Measurements from ENCODE around the gene LYSMD4. TPM values are rescaled to one million over a fixed set of nuclear protein-coding genes. Genes with fewer than 3 reads are reported as not detected.
"Not testable (repeated sequence)": the region's sequence is repeated elsewhere in the genome, so short reads cannot be mapped to it uniquely, and the experiment has no call there.

The LYSMD4 gene
- total RNA-seq, 1 donor from 2014 or later = 10.6 TPM

DNA sequence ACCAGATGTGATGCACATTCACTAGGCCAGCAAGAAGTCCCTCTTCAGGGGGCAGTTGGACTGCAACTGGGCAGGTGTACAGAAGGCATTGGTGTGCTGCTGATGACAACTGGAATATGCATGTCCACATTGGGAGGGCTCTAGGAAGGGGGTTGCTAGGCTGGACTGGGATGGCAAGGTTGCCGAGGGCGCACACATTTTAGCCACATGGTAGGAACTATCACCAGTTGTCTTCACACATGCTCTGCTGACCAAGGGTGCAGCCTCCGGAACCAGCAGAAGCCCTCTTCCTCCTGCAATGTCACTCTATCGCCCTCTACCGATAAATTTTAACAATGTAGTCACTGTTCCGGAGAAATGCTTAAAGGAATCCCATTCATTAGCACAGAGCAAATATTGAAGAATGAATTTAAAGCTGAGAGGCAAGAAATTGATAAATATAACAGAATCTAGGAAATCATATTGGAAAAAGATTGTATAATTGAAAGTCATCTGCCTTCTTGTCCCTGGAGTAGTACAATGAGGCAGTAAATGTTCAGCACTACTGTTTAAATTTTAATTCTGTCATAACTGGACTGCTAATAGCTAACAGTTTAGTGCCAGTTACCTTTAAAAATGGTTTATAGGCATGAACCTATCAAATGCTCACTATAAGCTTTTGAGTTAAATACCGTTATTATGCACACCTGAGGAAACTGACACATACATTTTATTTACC is 22.6 kb upstream of the LYSMD4 start:
- Histone ChIP-seq H3K4me3 (no peak overlapping the region), H3K27me3 (ENCODE audit: low read depth) (no peaks in the 10 kb centered on the region), H3K9me3 (no peaks in the 10 kb centered on the region), H3K27ac (no peak overlapping the region), H3K4me1 (no peaks in the 10 kb centered on the region), H3K36me3 (no peaks in the 10 kb centered on the region)
- ATAC-seq (peak; percentile 83 to 85), DNase-seq (peak; percentile 57)
- TF ChIP-seq, protein P1, sequence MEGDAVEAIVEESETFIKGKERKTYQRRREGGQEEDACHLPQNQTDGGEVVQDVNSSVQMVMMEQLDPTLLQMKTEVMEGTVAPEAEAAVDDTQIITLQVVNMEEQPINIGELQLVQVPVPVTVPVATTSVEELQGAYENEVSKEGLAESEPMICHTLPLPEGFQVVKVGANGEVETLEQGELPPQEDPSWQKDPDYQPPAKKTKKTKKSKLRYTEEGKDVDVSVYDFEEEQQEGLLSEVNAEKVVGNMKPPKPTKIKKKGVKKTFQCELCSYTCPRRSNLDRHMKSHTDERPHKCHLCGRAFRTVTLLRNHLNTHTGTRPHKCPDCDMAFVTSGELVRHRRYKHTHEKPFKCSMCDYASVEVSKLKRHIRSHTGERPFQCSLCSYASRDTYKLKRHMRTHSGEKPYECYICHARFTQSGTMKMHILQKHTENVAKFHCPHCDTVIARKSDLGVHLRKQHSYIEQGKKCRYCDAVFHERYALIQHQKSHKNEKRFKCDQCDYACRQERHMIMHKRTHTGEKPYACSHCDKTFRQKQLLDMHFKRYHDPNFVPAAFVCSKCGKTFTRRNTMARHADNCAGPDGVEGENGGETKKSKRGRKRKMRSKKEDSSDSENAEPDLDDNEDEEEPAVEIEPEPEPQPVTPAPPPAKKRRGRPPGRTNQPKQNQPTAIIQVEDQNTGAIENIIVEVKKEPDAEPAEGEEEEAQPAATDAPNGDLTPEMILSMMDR (IDR thresholded peaks at IDR 0.05) = peak; percentile 78
- intact Hi-C loops (cut with DNase I) = loop anchor here (10.0 kb wide), 1 partner anchor 481 kb away; no protein-coding TSS in a partner anchor

DNA sequence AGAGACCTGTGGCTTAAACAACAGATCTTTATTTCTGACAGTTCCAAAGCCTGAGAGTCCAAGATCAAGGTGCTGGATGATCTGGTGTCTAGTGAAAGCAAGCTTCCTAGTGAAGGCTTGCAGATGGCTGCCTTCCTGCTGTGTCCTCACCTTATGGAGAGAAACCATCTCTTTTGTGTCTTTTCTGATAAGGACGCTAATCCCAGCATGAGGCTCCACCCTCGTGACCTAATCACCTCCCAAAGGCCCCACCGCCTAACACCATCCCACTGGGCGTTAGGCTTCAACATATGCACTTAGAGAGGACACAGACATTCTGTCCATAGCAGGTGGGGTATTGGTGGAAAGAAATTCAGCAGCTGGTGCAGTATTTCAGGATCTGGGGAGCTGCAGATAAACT is 19.8 kb upstream of the LYSMD4 start:
- no peak for ATAC-seq
- Histone ChIP-seq H3K4me3 (no peak overlapping the region), H3K9me3 (no peaks in the 10 kb centered on the region), H3K36me3 (no peaks in the 10 kb centered on the region), H3K27ac (no peak overlapping the region), H3K27me3 (ENCODE audit: low read depth) (no peaks in the 10 kb centered on the region), H3K4me1 (peaks cover 5% of the 10 kb centered on the region)
- TF ChIP-seq, protein P1 (IDR thresholded peaks at IDR 0.05) = no peak
- intact Hi-C loops (cut with DNase I) = loop anchor here (10.0 kb wide), 1 partner anchor 478 kb away; no protein-coding TSS in a partner anchor
- DNase-seq = no peak

DNA sequence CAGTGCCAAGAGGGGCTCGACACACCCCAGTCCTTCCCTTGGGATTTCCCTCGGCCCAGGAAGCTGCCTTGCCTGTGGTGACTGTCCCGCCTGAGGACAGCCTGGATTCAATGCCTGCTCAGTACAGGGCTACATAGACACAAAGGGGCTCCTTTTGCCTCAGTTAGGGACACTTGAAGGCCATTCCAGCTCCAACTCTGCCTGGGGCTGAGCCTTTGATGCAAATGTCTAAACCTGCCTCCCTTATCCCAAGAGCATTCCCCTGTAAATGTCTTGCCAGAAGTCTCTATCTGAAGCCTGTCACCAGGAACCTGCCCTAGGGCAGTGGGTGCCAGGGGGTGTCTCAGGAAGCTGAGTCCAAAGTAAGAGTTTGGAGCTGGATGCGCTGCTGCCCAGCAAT is 19.3 kb upstream of the LYSMD4 start:
- Histone ChIP-seq H3K36me3 (no peaks in the 10 kb centered on the region), H3K27me3 (ENCODE audit: low read depth) (no peaks in the 10 kb centered on the region), H3K4me3 (no peak overlapping the region), H3K4me1 (peaks cover 5% of the 10 kb centered on the region), H3K9me3 (no peaks in the 10 kb centered on the region), H3K27ac (no peak overlapping the region)
- ATAC-seq = no peak
- TF ChIP-seq, protein P1 (IDR thresholded peaks at IDR 0.05) = no peak
- intact Hi-C loops (cut with DNase I) = loop anchor here (10.0 kb wide), 1 partner anchor 478 kb away; no protein-coding TSS in a partner anchor
- no peak for DNase-seq

DNA sequence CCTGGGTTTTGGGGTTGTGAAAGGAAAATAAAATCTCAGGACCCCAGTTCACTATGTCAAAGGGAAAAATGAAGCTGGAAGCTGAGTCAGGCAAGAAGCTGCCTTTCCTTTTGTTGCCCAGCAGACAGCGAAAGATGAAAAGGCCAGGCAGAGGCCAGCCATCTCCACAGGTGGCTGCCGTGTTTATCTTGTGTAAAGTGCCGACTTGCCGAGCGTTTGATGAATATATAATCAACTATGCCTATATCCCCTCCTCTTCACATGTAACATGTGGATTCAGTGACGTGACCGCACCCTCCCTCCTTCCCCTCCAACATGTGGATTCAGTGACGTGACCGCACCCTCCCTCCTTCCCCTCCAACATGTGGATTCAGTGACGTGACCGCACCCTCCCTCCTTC is 17.1 kb upstream of the LYSMD4 start:
- H3K36me3 ChIP-seq; H3K27me3 ChIP-seq (ENCODE audit: low read depth); DNase-seq; H3K9me3 ChIP-seq; ATAC-seq; H3K4me3 ChIP-seq; H3K4me1 ChIP-seq: not testable (repeated sequence)
- peak overlapping the region; percentile 21 for H3K27ac ChIP-seq
- intact Hi-C loops (cut with DNase I) = loop anchor here (10.0 kb wide), 1 partner anchor 476 kb away; no protein-coding TSS in a partner anchor

DNA sequence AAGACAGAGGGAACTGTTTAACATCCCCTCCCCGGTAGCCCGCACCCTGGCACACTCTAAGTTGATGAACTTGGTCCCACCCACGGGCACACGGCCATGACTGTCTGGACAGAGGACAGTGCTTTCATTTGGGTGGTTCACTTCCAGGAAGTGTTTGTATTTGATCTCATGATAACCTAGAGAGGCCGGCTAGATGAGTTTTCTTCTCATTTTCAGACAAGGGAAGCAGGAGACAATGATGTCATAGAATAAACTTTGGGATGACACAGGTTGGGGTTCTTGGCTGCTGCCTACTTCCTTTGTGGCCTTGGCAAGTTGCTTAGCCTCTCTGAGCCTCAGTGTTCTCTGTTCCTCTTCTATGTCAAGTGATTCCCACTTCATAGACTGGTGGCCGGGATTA is 16.1 kb upstream of the LYSMD4 start:
- H3K27me3 ChIP-seq (ENCODE audit: low read depth) = no peaks in the 10 kb centered on the region
- no peaks in the 10 kb centered on the region for H3K36me3 ChIP-seq
- H3K4me1 ChIP-seq = peaks cover 5% of the 10 kb centered on the region
- ATAC-seq = peak; percentile 65 to 74
- no peak for DNase-seq
- TF ChIP-seq, protein P1 (IDR thresholded peaks at IDR 0.05) = no peak
- H3K9me3 ChIP-seq = no peaks in the 10 kb centered on the region
- intact Hi-C loops (cut with DNase I) = no loop called here
- H3K4me3 ChIP-seq = no peak overlapping the region
- H3K27ac ChIP-seq = peak overlapping the region; percentile 21

DNA sequence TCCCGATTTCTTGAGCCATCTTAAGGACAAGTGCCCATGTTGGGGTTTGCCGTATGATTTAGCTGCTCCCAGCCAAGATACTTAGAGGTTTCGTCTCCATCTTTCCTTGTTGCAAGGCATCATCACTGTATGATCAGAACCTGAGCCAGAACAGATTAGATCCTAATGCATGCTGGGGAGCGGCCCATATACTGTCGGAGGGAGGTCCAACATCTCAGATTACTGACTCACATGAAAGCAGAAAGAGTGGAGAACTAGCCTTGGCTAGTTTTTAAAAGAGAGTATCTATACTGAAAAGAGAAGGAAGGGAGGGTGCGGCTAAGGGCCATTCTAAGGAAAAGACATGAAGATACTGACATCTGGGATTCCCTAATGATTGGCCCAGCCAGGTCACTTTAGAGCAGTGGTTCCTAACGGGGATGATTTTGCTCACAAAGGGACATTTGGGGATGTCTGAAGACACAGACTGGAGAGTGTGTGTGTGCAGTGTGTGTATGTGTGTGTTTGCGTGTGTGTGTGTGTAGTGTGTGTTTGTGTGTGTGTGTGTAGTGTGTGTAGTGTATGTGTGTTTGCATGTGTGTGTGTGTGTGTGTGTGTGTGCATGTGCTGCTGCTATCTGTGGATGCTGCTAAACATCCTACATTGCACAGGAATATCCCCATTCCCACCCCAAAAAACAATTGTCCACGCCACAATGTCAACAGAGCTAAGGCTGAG is 12.3 kb upstream of the LYSMD4 start:
- TF ChIP-seq, protein P1 (IDR thresholded peaks at IDR 0.05) = no peak
- H3K4me3 ChIP-seq = no peak overlapping the region
- no peak overlapping the region for H3K27ac ChIP-seq
- no peak for DNase-seq
- intact Hi-C loops (cut with DNase I) = no loop called here
- H3K9me3 ChIP-seq = no peaks in the 10 kb centered on the region
- no peaks in the 10 kb centered on the region for H3K36me3 ChIP-seq
- peaks cover 5% of the 10 kb centered on the region for H3K4me1 ChIP-seq
- no peak for ATAC-seq
- no peaks in the 10 kb centered on the region for H3K27me3 ChIP-seq (ENCODE audit: low read depth)
